IPS DF 4.7 (cell line): Measurements from ENCODE around the gene ZBTB4.

Source experiments
- DNase-seq: peaks from one replicate; pipeline ENCODE4 v3.0.0-alpha.2; 2013; ENCODE audit warnings: low spot score; ENCODE audit errors: extremely low read depth

The ZBTB4 gene

DNA sequence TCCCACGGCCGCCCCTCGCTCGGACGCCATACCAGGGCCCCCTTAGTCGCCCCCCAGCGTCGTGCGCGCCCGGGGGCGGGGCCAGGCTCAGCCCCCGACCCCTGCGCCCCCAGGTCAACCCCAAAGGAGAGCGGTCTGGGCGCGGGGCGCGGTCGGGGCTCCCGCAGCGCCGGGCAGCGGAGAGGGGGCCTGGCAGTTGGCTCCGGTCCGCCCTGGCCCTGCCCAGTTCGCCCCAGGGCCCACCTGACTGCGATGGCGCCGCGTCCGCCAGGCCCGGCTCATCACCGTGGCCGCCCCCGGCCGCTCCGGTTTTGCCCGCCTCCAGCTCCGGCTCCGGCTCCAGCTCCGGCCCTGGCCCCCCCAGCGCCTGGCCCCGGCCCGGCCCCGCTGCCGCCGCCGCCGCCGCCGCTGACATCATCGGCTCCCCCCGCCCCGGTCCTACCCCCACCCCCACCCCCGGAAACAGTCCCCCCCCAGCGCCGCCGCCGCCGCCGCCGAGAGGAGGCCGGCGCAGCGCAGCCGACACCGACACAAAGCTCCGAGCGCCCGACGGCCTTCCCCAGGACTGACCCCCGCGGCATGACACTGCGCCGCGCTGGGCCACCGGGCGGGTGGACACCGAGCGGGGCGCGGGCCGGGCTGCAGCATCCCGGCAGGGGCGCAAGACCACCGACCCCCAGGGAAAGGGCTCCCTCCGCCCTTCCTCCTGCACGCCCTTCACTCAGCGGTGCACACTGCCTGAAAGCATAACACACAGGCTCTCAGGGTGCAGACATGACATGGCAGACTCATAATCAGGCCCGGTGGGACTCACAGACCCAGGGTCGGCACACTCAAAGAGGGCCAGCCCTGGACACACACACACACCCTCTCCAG lies at the start of gene ZBTB4:
TSS of gene ZBTB4 (minus strand) at position 419 of the 876 bp plus-strand sequence. CDS start 12,830 bp downstream, outside the sequence.
- DNase-seq = no peak

GRCh38 chr17:7528842-7529241 lies 49.4 kb upstream of the ZBTB4 start:
- no peak for DNase-seq

DNA sequence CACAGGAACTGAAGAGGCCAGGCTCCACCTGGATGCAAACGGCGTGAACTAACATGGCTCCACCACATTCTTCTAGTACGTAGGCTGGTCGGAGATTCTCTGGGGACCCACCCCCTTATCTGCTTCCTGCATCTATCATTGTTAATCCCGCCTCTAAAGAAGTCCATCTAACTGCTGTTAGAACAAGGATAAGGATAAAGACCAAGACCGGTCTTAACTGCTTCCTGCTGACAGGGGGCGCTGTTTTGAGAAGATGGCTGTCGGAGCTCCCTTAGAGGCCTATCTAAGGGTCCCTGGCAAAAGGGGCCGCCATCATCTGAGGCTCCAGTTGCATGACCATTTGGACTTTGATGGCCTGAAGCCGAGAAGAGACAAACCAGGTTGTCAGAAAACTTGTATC lies 43.6 kb upstream of the ZBTB4 start:
- DNase-seq = peak; percentile 68

GRCh38 chr17:7515911-7516610 lies 36.6 kb upstream of the ZBTB4 start:
- no peak for DNase-seq

GRCh38 chr17:7513850-7514419 lies 34.5 kb upstream of the ZBTB4 start:
- no peak for DNase-seq

GRCh38 chr17:7512824-7513540 lies 33.6 kb upstream of the ZBTB4 start:
- no peak for DNase-seq

GRCh38 chr17:7512105-7512504 lies 32.7 kb upstream of the ZBTB4 start:
- no peak for DNase-seq

DNA sequence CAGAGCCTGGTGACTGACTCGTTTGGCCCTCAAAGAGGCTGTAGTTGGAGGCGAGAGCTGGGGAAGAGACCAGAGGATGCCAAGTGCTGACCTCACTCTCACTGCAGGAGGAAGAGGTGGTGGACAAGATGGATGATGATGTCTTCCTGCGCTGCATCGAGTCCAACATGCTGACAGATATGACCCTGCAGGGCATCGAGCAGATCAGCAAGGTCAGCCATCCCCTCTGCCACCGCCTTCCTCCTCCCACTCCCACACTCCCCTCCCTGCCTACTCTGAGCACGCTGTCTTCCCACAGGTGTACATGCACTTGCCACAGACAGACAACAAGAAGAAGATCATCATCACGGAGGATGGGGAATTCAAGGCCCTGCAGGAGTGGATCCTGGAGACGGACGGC lies 31.7 kb upstream of the ZBTB4 start:
- DNase-seq = no peak

DNA sequence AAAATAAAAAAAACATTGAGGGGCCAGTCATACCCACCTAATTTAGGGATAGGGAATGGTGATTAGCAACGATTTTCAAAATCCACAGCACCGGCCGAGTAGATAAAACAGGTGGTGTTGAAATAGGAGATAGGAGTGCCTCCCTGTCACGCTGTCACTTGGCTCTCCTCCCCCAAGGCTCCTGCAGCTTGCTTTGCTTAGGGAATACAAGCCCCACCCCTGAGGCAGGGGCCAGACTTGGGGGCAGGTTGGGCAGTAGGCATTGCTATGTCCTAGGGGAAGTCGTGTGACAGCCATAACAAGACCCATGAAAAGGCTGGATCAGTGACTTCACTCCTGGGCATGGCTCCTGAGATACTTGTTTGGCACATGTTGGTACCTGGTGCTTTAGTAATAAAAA lies 30.5 kb upstream of the ZBTB4 start:
- DNase-seq = no peak

DNA sequence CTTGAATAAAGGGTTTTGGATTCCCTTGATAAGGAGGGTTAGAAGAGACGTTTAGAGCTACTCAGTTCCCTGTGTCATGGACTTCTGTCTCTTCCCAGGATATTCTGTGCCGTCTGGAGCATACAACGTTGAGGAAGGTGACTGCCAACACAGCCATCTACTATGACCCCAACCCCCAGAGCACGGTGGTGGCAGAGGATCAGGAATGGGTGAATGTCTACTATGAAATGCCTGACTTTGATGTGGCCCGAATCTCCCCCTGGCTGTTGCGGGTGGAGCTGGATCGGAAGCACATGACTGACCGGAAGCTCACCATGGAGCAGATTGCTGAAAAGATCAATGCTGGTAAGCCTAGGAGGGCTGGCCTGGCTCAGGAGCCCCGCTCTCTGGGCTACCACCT lies 29.4 kb upstream of the ZBTB4 start:
- DNase-seq = no peak

DNA sequence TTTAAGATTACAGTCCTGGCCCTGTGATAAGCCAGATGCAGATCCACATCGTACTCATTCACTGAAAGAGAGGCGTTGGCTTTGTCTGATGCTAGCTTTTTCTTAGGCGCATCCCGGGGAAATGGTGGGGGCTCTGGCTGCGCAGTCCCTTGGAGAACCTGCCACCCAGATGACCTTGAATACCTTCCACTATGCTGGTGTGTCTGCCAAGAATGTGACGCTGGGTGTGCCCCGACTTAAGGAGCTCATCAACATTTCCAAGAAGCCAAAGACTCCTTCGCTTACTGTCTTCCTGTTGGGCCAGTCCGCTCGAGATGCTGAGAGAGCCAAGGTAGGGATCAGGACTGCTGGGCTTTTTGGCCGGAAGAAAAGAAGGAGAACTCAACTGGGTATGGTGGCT lies 28.7 kb upstream of the ZBTB4 start:
- no peak for DNase-seq

DNA sequence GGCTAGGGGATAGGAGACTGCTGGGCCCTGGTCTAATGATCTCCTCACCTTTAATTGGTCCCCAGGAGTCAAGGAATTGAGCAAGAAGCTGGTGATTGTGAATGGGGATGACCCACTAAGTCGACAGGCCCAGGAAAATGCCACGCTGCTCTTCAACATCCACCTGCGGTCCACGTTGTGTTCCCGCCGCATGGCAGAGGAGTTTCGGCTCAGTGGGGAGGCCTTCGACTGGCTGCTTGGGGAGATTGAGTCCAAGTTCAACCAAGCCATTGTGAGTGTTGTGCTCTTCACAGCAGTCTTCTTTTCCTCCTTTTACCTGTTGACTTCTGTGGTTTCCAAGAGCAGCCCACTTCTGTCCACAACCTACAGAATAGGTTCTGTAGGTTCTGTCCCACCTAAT lies 24.1 kb upstream of the ZBTB4 start:
- no peak for DNase-seq

DNA sequence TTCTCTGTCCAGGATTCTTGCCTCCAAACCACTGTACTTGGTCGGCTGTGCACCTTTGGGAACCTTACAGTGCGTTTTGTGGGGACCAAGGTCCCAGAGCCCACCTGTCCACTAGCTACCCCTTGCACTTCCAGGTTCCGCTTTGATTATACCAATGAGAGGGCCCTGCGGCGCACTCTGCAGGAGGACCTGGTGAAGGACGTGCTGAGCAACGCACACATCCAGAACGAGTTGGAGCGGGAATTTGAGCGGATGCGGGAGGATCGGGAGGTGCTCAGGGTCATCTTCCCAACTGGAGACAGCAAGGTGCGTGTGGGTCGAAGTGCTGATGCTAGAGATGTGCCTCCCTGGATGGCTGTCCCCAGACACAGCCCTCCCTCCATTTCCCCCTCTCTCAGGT lies 23.6 kb upstream of the ZBTB4 start:
- no peak for DNase-seq

DNA sequence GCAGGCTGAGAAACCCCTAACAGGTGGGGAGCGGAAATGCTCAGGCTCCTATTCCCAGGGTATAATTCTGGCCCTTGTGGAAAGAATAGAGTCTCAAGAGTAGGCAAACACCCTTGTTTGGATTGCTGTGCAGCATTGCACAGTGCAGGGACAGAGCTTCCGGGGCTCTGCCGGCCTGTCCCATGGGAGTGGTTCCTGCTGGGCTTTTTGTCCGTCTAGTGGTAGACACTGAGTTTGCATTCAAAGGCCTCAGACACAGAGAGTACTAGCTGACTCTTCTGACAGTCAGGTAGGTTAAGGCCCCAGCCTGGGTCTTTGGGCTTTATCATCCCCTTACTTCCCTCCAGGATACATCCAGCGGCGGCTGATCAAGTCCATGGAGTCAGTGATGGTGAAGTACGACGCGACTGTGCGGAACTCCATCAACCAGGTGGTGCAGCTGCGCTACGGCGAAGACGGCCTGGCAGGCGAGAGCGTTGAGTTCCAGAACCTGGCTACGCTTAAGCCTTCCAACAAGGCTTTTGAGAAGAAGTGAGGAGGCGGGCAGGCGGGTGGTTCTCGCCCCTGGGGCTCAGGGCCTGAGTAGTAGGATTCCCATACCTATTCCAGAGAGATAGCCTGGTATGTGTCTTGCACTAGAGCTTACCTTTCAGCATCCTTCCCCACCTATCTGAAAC lies 22.9 kb upstream of the ZBTB4 start:
- DNase-seq = no peak

GRCh38 chr17:7501729-7502128 lies 22.3 kb upstream of the ZBTB4 start:
- no peak for DNase-seq

GRCh38 chr17:7499161-7499560 lies 19.7 kb upstream of the ZBTB4 start:
- no peak for DNase-seq

DNA sequence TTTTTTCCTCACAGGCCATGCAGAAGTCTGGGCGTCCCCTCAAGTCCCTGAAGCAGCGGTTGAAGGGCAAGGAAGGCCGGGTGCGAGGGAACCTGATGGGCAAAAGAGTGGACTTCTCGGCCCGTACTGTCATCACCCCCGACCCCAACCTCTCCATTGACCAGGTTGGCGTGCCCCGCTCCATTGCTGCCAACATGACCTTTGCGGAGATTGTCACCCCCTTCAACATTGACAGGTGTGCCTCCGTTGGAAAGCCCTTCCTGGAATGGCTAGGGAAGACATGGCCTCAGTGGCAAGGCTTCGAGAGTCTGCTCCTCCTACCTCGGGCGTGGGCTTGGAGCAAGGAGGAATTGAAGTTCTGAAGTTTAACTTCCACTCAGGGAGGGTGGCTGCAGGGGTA lies 18.2 kb upstream of the ZBTB4 start:
- DNase-seq = no peak

GRCh38 chr17:7497228-7497627 lies 17.8 kb upstream of the ZBTB4 start:
- DNase-seq = no peak

DNA sequence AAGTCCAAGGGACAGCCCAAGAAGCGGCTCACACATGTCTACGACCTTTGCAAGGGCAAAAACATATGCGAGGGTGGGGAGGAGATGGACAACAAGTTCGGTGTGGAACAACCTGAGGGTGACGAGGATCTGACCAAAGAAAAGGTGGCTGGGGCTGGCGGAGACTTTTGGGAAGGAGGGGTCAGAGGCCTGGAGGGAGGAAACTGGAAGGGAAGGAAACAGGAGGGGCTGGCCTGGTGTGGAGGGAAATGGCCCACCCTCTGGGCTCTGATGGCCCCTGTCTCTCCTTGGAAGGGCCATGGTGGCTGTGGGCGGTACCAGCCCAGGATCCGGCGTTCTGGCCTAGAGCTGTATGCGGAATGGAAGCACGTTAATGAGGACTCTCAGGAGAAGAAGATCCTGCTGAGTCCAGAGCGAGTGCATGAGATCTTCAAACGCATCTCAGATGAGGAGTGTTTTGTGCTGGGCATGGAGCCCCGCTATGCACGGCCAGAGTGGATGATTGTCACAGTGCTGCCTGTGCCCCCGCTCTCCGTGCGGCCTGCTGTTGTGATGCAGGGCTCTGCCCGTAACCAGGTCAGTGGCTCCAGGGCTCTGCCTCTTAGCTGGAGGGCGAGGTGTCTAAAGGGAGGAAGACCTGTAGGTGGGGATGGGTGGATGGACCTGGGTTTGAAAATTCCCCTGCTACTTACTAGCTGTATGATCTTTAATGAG lies 17.2 kb upstream of the ZBTB4 start:
- DNase-seq = no peak

- DNase-seq = no peak
Observed at GRCh38 chr17:7495906-7496434, 16.5 kb upstream of the ZBTB4 start.
